LNCAP (cell line): ENCODE results near the gene COL6A1.

Experiments used
- TF ChIP-seq, protein P1 (sequence below): fragments of 450-650 bp; IDR thresholded peaks from 2 replicates; pipeline ENCODE4 v1.5.1; 2017; ENCODE audit warnings: mild to moderate bottlenecking

COL6A1 gene

GRCh38 chr21:45994086-45994661 lies 12.6 kb downstream of the COL6A1 start:
- TF ChIP-seq, protein P1, sequence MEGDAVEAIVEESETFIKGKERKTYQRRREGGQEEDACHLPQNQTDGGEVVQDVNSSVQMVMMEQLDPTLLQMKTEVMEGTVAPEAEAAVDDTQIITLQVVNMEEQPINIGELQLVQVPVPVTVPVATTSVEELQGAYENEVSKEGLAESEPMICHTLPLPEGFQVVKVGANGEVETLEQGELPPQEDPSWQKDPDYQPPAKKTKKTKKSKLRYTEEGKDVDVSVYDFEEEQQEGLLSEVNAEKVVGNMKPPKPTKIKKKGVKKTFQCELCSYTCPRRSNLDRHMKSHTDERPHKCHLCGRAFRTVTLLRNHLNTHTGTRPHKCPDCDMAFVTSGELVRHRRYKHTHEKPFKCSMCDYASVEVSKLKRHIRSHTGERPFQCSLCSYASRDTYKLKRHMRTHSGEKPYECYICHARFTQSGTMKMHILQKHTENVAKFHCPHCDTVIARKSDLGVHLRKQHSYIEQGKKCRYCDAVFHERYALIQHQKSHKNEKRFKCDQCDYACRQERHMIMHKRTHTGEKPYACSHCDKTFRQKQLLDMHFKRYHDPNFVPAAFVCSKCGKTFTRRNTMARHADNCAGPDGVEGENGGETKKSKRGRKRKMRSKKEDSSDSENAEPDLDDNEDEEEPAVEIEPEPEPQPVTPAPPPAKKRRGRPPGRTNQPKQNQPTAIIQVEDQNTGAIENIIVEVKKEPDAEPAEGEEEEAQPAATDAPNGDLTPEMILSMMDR = no peak

DNA sequence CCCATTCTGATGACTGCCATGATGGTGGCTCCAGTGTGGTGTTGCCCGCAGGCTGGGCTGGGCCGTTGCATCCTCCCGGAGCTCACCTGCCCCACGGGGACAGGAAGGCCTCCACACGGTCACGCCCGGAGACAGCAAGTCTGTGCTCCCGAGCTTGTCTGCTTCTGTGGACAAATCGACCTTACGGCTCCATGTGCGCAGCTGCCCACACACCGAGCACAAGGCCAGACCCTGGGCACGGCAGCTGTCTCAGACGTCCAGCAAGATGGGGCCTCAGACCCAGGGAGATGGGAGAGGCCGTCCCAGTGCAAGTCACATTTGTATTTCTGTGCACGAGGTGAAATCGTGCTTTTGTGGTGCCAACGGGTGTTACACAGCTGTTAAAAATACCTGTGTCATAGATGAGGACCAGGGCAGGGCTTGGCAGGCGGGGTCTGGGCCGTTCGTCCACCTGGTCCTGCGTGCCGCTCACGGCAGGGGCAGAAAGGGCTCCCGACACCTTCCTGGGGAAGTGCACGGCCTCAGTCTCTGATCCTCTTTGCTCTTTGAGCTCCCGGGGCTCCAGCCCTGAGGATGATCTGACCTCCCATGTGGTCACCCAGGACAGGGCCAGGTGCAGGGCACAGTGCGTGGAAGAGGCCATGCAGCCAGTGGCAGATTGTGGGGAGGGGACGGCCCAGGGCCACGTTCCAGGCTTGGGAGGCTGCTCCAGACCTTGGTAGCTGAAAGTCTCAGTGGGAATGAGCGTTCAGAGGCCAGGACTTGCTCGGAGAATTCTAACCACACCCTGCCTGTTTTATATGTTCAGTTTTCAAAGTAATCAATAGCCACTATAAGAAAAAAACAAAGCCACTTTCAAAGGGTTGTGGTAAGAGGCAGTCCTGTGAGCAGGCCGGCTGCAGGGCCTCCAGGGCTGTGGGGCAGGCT lies 13.5 kb downstream of the COL6A1 start:
- TF ChIP-seq, protein P1 = no peak

DNA sequence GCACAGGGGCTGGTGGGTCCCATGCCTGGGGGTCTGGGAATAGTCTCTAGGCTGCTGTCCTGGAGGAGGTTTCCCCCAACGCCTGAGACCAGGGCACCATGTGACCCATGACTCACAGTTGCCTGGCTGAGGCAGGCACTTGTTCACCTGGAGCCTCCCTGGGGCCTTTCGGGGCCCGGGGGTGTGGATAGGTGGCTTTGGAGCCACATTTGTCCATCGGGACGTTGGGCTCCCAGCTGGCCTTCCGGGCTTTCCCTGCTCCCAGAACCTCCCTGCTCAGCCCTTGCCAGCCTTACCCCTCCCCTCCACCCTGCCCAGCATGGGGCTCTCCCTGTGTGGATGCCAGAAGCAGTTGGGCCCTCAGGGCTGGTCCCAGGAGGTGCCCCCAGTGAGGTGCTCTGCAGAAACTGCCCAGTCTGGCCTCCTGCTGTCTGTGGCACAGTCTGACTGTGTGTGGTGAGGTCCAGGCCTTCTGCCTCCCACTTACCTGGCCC lies 14.2 kb downstream of the COL6A1 start:
- TF ChIP-seq, protein P1 = no peak

DNA sequence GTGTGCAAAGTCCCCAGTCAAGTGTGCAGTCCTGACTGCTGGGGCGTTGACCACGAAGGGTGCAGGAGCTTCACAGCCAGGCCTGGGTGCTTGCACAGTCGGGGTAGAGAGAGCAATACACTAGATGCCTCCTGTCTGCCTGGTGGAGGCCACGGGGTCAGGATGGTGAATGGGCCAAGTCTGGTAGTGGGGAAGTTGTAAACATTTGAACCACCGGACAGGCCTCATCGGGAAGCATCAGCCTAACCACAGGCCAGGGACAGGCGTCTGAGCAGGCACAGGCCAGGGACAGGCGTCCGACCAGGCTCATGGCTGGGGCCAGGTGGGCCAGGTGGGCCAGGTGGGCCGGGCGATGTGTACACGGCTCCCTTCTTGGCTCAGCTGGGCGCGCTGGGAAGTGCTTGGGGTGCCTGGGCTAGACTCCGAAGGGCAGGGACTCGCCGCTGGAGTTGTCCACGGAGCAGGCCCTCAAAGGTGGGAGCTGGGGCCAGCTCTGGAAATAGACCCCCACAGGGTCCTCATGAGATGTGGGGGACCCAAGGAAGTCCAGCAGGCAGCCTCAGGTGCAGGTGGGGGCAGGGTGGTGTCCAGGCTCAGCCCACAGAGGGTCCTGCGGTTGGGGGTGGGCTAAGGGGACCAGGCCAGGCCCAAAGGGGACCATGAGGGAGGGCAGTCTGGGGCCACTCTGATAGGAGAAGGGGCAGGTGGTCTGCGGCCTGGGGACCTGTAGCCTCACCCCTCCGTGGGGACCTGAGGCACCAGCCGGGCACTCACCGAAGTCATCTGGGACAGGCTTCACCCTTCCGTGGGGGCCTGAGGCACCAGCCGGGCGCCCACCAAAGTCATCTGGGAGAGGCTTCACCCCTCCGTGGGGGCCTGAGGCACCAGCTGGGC lies 15.0 kb downstream of the COL6A1 start:
- TF ChIP-seq, protein P1 = no peak

DNA sequence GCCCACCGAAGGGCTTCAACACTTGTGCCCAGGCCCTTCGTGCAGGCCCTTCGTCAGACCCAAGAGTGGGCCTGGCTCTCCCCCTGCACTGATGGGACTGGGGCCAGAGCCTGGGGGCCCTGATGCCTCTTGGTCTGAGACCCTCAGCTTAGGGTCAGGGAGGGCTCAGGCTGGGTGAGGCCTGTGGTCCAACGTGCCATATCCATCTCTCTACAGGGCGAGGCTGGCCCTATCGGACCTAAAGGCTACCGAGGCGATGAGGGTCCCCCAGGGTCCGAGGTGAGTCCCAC lies 15.6 kb downstream of the COL6A1 start:
- TF ChIP-seq, protein P1 = no peak

GRCh38 chr21:45997495-45998275 lies 16.1 kb downstream of the COL6A1 start:
- TF ChIP-seq, protein P1 = no peak

DNA sequence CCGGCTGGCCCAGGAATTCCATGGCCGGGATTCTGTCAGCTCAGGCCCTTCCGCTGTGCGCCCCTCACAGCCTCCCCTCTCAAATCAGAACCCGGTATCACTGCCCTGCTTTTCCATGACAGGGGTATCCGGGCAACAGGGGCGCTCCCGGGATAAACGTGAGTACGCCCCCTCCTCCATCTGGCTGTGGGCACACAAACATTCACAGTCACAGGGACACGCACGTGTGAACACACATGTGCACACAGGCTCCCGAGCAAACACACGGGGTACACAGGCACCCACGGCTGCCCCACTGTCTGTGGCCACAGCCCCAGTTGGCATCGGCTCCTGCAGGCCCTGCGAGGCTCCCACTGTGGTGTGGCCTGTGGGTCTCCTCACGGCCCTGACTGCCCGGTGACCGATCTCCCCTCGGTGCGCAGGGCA lies 16.7 kb downstream of the COL6A1 start:
- TF ChIP-seq, protein P1 = no peak
